Hematopoietic multipotent progenitor cell treated with erythropoietin and hydrocortisone succinate and interleukin-3 and kit ligand, for 6 days (in vitro differentiated cells): ENCODE measurements around the gene PEAK3.

ENCODE experiments used
- DNase-seq: peaks from one replicate; pipeline ENCODE4 v3.0.0-alpha.2; 2015

PEAK3 gene

DNA sequence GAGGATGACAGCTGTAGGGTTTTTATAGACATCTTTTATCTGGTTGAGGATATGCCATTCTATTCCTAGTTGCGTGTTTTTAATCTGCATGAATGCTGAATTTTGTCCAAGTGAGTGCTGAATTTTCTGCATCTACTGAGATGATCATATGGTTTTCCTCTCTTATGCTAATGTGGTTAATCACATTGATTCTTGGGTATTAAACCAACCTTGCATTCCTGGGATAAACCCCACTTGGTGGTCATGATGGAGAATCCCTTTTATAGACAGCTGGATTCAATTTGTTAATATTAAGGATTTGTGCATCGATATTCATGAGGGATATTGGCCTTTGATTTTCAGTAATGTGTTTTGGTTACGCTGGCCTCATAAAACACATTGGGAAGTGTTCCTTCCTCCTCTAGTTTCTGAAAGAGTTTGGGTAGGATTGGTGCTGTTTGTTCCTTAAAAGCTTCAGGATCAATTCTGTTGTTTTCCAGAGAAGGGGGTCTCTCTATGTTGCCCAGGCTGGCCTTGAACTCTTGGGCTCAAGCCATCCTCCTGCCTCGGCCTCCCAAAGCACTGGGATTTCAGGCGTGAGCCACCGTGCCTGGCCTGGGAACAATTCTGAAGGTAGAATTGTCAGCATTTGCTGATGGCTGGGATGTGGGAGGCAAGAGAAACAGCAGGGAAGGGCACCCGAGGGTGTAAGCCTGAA is 33.3 kb upstream of the PEAK3 start:
- no peak for DNase-seq

- DNase-seq: no peak
Observed at GRCh38 chr19:2312820-2313501, 31.0 kb upstream of the PEAK3 start.

DNA sequence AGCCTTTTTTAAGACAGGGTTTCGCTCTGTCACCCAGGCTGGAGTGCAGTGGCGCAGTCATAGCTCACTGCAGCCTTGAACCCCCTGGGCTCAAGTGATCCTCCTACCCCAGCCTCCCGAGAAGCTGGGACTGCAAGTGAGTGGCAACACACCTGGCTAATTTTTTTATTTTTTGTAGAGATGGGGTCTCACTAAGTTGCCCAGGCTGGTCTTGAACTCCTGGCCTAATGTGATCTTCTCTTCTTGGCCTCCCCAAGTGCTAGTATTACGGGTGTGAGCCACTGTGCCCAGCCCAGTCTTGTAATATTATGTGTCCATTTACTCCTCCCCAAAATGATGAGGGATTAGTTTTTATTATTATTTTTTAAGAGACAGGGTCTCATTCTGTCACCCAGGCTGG is 29.1 kb upstream of the PEAK3 start:
- DNase-seq: no peak

DNA sequence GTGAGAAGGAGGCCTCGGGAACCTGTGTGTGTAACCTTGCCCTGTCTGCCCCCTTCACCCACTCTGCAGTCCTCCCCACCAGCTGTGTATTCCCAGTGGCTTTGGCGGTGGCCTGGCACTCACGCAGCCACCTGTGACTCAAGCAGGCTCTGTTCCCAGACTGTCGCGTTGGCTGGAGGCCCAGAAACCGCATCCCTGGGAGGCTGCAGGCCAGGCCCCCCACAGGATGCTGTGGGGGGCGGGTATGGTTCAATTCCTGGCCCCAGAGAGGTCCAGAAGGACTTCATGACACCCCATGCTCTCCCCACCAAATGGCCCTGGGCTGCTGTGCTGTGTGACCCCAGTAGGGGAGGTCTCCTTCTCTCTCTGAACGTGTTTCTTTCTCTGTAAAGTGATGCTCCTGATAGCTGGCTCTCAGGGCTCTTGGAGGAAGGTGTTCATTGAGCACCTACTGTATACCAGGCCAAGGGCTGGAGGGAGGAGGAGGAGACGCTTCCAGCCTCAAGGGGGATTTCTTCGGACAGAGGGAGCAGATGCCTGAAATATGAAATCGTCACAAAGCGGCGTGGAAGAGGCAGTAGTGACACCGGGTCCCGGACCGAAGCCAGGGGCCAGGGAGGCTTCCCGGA is 27.9 kb upstream of the PEAK3 start:
- DNase-seq: no peak

- no peak for DNase-seq
Observed at GRCh38 chr19:2308114-2308556, 26.2 kb upstream of the PEAK3 start, which contains the start of gene LINGO3. Gene LINGO3 (minus strand): TSS chr19:2308154. CDS start chr19:2291776, 16,378 bp downstream.

- no peak for DNase-seq
Observed at GRCh38 chr19:2307518-2308012, 25.6 kb upstream of the PEAK3 start.

- DNase-seq: no peak
Observed at GRCh38 chr19:2306971-2307370, 25.0 kb upstream of the PEAK3 start.

DNA sequence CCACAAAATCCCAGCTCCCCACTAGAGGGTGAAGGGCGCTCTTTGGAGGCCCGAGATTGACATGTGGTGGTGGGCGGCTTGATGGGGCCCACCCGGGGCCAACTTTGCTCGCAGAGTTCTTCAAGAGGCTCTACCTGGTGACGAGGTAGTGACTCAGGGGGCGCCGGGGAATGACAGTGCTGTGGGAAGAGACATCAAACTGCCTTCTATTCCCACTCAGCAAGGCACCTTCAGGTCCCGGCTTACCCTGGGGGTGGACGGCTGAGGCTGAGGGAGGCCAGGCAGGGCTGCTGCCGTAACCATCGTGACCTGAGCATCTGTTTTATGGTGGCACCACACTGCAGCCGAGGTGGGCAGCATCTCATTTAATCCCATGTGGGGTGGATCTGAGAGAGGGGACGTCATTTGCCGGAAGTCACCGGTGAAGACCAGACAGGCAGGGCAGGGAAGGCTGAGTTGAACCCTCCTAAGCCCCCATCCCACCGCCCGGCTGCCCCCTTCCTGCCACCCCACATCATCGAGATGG is 24.4 kb upstream of the PEAK3 start:
- no peak for DNase-seq

DNA sequence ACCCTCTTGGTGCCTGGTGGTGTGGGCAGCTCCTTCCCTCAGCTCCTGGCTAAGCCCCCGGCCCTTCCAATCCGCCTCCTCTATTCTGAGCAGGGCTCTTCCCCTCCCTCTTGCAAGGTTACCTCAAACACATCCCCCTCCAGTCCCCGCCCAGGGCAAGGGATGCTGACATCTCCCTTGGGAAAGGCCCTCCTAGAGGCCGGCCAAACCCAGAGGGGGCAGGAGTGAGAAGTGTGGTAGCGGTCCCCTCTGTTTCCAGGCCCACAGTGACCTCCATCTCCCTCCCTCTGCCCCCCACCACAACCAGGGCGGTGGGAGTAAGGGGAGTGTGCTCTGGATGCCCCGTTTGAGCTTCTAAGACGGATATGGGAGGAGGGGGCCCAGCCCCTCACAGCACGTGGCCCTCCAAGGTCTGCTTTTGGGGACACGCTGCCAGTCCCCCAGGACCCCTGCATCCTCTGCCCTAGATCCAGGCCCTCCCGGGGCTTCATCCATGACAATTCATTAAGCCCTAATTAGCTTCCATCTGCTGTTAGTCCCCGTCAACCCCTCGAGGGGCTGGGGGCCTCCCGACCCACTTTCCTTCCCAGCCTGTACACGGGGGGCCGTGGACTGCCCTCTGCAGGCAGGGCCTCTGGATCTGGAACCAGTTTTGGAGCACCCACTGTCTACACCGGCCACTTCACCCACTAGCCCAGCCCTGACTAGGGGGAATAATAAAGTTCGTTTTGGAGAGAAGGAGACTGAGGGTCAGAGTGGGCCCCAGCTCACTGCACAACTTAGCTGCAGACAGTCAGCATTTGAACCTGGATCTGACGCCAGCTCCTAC is 23.7 kb upstream of the PEAK3 start:
- no peak for DNase-seq

- no peak for DNase-seq
Observed at GRCh38 chr19:2303211-2303798, 21.3 kb upstream of the PEAK3 start.

DNA sequence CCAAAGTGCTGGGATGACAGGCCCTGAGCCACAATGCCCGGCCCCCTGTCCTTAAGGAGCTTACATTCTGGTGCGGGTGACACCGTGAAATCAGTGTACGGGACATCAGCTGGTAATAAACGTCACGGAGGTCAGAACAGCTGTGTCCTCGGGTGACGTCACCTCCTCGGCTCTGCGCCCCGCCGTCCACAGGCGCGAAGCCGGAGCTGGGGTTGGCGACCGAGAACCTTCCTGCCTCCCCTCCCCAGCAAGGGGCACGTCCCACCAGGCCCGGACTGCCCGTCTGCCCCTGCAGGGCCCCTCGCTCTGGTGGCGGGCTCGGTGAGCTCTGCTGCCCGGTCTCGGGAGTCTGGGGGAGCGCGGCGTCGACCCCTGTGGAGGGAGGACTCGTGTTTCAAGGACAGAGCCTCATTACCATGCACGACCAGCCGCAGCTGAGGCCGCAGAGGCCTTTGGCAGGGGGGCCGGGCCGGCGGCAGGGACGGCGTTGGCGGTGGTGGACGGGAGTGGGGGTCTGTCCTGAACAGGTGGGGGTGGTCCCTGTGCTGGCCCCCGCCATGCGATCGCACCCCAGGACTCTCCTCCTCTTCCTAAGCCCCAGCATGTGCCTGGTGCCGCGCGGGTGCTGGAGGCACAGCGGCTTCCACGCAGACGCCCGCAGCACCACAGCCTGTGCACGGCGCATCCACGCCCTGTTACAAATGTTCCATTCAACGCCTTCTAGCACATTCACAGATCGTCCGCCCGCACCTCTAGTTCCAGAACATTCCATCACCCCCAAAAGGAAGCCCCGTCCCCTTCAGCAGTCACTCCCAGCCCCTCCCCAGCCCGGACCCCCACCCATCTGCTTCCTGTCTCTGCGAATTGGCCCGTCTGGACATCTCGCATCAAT is 20.6 kb upstream of the PEAK3 start:
- DNase-seq: peak; percentile 47

- no peak for DNase-seq
Observed at GRCh38 chr19:2300533-2300932, 18.6 kb upstream of the PEAK3 start.

DNA sequence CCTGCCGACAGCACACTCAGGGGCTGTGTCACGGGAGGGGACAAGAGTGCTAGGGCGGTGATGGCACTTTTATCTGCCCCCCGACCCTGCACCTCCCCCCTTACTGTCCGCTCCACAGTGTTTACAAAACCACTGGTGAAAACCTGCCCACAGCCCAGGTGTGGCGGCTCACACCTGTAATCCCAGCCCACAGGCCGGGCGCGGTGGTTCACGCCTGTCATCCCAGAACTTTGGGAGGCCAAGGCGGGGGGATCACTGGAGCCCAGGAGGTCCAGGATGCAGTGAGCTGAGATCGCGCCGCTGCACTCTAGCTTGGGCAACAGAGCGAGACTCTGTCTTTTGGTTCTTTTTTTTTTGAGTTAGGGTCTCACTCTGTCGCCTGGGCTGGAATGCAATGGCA is 14.2 kb upstream of the PEAK3 start:
- no peak for DNase-seq

- no peak for DNase-seq
Observed at GRCh38 chr19:2294687-2295335, 12.8 kb upstream of the PEAK3 start.

GRCh38 chr19:2291185-2291751 is 9.3 kb upstream of the PEAK3 start:
- DNase-seq: no peak

DNA sequence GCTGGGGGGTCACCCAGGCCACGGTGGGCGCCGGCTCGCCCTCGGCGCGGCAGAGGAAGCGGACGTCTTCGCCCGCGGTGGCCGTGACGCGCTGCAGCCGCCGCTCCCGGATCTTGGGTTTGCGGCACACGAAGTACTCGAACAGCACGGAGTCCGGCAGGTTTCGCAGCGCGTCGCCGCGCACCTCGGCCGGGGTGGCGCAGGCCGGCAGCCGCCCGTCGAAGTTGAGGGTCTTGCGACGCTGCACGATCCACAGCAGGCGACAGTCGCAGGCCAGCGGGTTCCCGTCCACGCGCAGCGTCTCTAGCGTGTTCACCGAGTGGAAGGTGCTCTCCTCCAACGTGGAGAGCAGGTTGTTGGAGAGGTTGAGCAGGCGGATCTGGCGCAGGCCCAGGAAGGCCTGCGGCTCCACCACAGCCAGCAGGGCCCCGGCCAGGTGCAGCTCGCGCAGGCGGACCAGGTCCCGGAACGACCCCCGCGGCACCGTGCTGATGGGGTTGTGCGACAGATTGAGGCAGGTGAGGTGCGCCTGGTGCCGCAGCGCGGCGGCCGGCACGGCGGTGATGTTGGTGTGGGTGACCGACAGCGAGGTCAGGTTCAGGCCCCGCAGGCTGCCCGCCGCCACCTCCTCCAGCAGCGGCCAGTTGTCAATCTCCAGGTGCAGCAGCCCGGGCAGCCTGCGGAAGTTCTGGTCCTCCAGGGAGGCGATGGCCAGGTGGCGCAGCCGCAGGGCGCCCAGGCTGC is 8.6 kb upstream of the PEAK3 start:
- no peak for DNase-seq

- peak; percentile 87 for DNase-seq
Observed at GRCh38 chr19:2289714-2290435, 7.9 kb upstream of the PEAK3 start.

DNA sequence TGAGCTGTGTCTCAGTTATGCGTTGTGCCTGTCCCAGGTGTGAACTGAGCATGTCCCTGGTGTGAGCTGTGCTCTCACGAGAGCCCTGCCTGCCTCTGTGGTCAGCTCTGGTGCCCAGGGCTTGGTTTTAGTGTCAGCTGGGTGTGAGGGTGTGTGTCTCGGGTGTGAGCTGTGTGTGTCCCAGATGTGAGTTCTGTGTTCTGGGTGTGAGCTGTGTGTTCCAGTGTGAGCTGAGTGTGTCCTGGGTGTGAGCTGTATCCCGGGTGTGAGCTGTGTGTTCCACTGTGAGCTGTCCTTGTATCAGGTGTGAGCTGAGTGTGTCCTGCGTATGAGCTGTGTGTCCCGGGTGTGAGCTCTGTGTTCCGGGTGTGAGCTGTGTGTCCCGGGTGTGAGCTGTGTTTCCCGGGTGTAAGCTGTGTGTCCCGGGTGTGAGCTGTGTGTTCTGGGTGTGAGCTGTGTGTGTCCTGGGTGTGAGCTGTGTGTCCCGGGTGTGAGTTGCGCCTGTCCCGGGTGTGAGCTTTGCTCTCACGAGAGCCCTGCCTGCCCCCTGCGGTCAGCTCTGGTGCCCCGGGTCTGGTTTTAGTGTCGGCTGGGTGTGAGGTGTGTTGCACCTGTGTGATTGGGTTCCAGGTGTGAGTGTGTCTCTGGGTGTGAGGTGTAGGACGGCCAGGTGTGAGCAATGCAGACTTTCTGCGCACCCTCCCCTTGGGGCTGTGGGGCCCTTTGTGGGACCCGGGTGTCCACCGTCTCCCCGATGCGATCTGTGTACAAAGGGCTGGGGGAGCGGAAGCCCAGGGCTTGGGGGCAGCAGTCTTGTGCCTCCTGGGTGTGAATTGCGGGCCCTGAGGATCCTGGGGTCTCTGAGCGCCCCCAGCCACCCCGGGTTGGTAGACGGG is 7.1 kb upstream of the PEAK3 start:
- no peak for DNase-seq
